MM.1S (cell line): ENCODE results near the gene SLC38A1.

Experiments
- EZH2 ChIP-seq: fragments of 300-600 bp; sonication (generic); optimal IDR thresholded peaks from 2 replicates; pipeline ENCODE3; 2017; ENCODE audit warnings: low read depth, mild to moderate bottlenecking, antibody characterized with exemption, low read length, mixed read lengths
- EZH2phosphoT487 ChIP-seq: fragments of 300-600 bp; sonication (generic); IDR thresholded peaks from 2 replicates; pipeline ENCODE4 v1.6.1; 2018; ENCODE audit warnings: antibody characterized with exemption, low read length
- TF ChIP-seq, protein P1 (sequence below): fragments of 300-600 bp; sonication (generic); IDR thresholded peaks from 2 replicates; pipeline ENCODE4 v1.5.1; 2016; ENCODE audit warnings: antibody characterized with exemption, low read length, mixed read lengths

DNA sequence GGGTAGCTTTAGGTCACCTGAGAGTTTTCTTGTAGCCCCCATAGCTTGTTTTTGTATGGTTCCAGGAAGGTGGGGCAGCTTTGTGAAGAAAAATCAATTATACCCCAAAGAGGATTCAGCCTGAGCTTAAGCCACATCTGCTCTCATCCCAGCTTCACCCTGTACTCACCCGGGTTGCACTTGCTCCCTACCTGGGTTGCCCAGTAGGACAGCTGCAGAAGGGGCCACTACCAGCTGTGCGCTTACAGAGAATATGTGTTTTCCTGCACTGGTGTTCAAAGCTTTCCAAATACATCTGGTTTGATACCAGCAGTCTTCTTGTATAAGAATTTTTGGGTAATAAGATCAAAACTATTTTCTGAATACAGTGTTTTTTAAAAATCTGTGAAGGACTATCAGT lies 3.0 kb upstream of the SLC38A1 start:
- TF ChIP-seq, protein P1, sequence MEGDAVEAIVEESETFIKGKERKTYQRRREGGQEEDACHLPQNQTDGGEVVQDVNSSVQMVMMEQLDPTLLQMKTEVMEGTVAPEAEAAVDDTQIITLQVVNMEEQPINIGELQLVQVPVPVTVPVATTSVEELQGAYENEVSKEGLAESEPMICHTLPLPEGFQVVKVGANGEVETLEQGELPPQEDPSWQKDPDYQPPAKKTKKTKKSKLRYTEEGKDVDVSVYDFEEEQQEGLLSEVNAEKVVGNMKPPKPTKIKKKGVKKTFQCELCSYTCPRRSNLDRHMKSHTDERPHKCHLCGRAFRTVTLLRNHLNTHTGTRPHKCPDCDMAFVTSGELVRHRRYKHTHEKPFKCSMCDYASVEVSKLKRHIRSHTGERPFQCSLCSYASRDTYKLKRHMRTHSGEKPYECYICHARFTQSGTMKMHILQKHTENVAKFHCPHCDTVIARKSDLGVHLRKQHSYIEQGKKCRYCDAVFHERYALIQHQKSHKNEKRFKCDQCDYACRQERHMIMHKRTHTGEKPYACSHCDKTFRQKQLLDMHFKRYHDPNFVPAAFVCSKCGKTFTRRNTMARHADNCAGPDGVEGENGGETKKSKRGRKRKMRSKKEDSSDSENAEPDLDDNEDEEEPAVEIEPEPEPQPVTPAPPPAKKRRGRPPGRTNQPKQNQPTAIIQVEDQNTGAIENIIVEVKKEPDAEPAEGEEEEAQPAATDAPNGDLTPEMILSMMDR, result no peak
- TF ChIP-seq EZH2 (no peak), EZH2phosphoT487 (no peak)
